Measurements from ENCODE around the gene PIGQ. TPM values are rescaled to one million over a fixed set of nuclear protein-coding genes. Genes with fewer than 3 reads are reported as not detected.
"Not testable (repeated sequence)": the region's sequence is repeated elsewhere in the genome, so short reads cannot be mapped to it uniquely, and the experiment has no call there.

PIGQ gene
- total RNA-seq, 5 donors from 2014 or later (not counting 1 experiment from before 2014, with no cell fraction given), result 38.2 to 86.9 (median 63.1) TPM

DNA sequence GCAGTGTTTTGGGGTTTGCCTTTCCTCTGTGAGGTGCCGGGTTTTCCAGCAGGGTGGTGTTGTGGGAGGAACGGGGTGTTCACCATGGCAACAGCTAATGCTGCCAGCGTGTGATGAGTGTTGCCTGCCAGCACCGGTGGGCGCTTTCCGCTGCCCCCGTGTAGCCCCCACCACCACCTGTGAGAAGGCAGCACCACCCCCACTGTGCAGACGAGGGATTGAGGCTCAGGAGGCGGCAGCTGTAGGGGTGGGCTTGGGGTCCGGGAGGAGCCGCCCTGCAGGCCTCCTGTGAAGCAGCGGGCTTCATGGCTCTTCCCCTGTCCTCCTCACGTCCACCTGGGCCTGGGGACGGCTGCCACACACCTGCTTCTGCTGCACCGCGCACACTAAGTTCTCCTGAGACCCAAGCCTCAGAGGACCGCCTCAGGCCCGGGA is 25.3 kb downstream of the PIGQ start:
- Histone ChIP-seq H3K36me3 (ENCODE audit: control insufficient read depth in 2 of 2, extremely low read depth in 1 of 2, insufficient read depth in 1 of 2, low read length in 1 of 2) (peaks cover 4 to 8% of the 10 kb centered on the region in 2 donors), H3K4me1 (ENCODE audit: control insufficient read depth in 1 of 2, extremely low read depth in 1 of 2, insufficient read depth in 2 of 2, low read length in 2 of 2) (peaks cover 3 to 26% of the 10 kb centered on the region in 2 experiments), H3K27me3 (replicated peaks in 1 of 2; ENCODE audit: control insufficient read depth in 2 of 2, extremely low read depth in 1 of 2, insufficient read depth in 2 of 2, low read length in 1 of 2) (no peaks in the 10 kb centered on the region), H3K4me3 (ENCODE audit: control insufficient read depth in 1 of 2, extremely low read depth in 1 of 2, low read length in 1 of 2) (no peak overlapping the region), H3K9me3 (no peaks in the 10 kb centered on the region), H3K27ac (ENCODE audit: low read length) (no peak overlapping the region)
- Mint-ChIP-seq H3K9me3 (no peaks in the 10 kb centered on the region), H3K36me3 (peaks cover 7% of the 10 kb centered on the region), H3K4me3 (no peak overlapping the region), H3K27me3 (no peaks in the 10 kb centered on the region), H3K4me1 (peaks cover 36 to 45% (median 38%) of the 10 kb centered on the region in 3 donors), H3K27ac (no peak overlapping the region)
- CTCF ChIA-PET, result no interaction called here
- ATAC-seq (replicated peaks in 1 of 4) (no peak), DNase-seq (no peak)
- POLR2A ChIA-PET, result no interaction called here
- WGBS (ENCODE audit: insufficient coverage), result 87% methylated on average over 8 of the region's 18 CpGs

DNA sequence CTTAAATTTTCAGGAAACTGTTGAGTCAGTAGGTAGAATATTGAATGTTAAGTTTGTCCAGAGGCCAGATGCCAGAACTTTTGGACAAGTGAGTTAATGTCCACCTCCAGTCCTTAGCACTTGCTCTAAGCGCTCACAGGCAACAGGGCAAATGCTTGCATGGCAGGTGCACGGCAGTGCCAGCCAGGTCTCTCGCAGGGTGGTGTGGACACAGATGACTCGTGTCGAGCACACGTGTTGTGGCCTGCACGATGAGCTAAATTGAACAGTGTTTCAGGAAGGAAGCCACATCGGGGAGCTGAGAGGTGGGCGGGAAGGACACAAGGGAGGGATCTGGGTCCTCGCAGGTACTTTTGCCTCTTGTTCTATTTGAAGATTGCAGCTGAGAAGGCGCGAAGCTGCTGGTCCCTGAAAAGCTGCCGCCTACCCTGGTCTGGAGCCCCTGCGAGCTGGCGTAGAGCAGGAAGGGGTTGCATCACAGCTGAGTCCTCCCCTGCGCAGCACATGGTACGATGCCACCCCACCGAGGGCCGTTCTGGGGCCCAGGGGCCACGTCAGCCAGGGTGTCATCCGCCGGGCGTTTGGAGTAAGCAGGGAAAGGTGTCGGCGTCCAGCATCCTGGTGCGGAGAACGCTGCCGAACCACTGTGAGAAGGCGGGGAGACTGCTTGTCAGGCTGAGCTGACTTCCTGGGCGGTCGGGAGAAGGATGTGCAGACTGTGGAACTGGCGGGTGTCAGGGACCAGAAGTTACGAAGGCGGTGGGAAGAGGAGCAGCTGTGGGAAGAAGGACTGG is 26.4 kb downstream of the PIGQ start:
- H3K27ac Mint-ChIP-seq, result no peak overlapping the region
- DNase-seq (no peak), ATAC-seq (replicated peaks in 1 of 4) (no peak)
- peaks cover 30 to 39% (median 30%) of the 10 kb centered on the region in 3 donors for H3K4me1 Mint-ChIP-seq
- H3K4me3 ChIP-seq (ENCODE audit: control insufficient read depth in 1 of 2, extremely low read depth in 1 of 2, low read length in 1 of 2), result no peak overlapping the region
- WGBS (ENCODE audit: insufficient coverage), result 92% methylated on average over 34 of the region's 34 CpGs
- no peaks in the 10 kb centered on the region for H3K9me3 ChIP-seq
- no peak overlapping the region for H3K4me3 Mint-ChIP-seq
- POLR2A ChIA-PET, result no interaction called here
- CTCF ChIA-PET, result no interaction called here
- H3K36me3 Mint-ChIP-seq, result peaks cover 7% of the 10 kb centered on the region
- peaks cover 4 to 8% of the 10 kb centered on the region in 2 donors for H3K36me3 ChIP-seq (ENCODE audit: control insufficient read depth in 2 of 2, extremely low read depth in 1 of 2, insufficient read depth in 1 of 2, low read length in 1 of 2)
- no peaks in the 10 kb centered on the region for H3K27me3 Mint-ChIP-seq
- H3K27ac ChIP-seq (ENCODE audit: low read length), result no peak overlapping the region
- no peaks in the 10 kb centered on the region for H3K9me3 Mint-ChIP-seq
- H3K4me1 ChIP-seq (ENCODE audit: control insufficient read depth in 1 of 2, extremely low read depth in 1 of 2, insufficient read depth in 2 of 2, low read length in 2 of 2), result peaks cover 0 to 18% of the 10 kb centered on the region in 2 experiments
- H3K27me3 ChIP-seq (replicated peaks in 1 of 2; ENCODE audit: control insufficient read depth in 2 of 2, extremely low read depth in 1 of 2, insufficient read depth in 2 of 2, low read length in 1 of 2), result no peaks in the 10 kb centered on the region

DNA sequence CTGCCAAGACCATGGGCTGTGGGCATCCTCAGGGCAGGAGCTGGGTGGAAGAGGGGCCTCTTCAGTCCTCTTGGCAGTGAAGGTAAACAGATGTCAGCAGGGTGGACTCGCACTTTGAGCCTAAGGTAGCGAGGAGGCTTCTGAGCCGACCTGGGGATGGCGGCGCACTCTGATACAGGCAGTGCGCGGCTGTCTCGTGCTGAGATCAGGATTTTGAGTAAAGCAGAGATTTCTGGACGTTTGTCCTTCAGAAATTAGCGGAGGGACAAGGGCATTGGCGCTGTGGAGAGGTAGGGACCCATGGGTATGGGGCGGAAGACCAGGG is 26.9 kb downstream of the PIGQ start:
- H3K27me3 ChIP-seq (replicated peaks in 1 of 2; ENCODE audit: control insufficient read depth in 2 of 2, extremely low read depth in 1 of 2, insufficient read depth in 2 of 2, low read length in 1 of 2), result no peaks in the 10 kb centered on the region
- ATAC-seq (replicated peaks in 1 of 4) (no peak), DNase-seq (no peak)
- 95% methylated on average over 12 of the region's 12 CpGs for WGBS (ENCODE audit: insufficient coverage)
- no peaks in the 10 kb centered on the region for H3K9me3 ChIP-seq
- Mint-ChIP-seq H3K27ac (peak overlapping the region in 1 of 2 donors; percentile 23), H3K36me3 (peaks cover 7% of the 10 kb centered on the region), H3K4me1 (peaks cover 24 to 34% (median 29%) of the 10 kb centered on the region in 3 donors), H3K4me3 (no peak overlapping the region), H3K27me3 (no peaks in the 10 kb centered on the region), H3K9me3 (no peaks in the 10 kb centered on the region)
- ChIA-PET POLR2A (no interaction called here), CTCF (no interaction called here)
- no peak overlapping the region for H3K4me3 ChIP-seq (ENCODE audit: control insufficient read depth in 1 of 2, extremely low read depth in 1 of 2, low read length in 1 of 2)
- H3K4me1 ChIP-seq (ENCODE audit: control insufficient read depth in 1 of 2, extremely low read depth in 1 of 2, insufficient read depth in 2 of 2, low read length in 2 of 2), result peaks cover 0 to 15% of the 10 kb centered on the region in 2 experiments
- no peak overlapping the region for H3K27ac ChIP-seq (ENCODE audit: low read length)
- peaks cover 4 to 8% of the 10 kb centered on the region in 2 donors for H3K36me3 ChIP-seq (ENCODE audit: control insufficient read depth in 2 of 2, extremely low read depth in 1 of 2, insufficient read depth in 1 of 2, low read length in 1 of 2)

- H3K9me3 Mint-ChIP-seq; H3K4me3 ChIP-seq (ENCODE audit: control insufficient read depth in 1 of 2, extremely low read depth in 1 of 2, low read length in 1 of 2); H3K27me3 Mint-ChIP-seq; H3K27ac Mint-ChIP-seq; H3K27me3 ChIP-seq (replicated peaks in 1 of 2; ENCODE audit: control insufficient read depth in 2 of 2, extremely low read depth in 1 of 2, insufficient read depth in 2 of 2, low read length in 1 of 2); H3K4me3 Mint-ChIP-seq; H3K4me1 ChIP-seq (ENCODE audit: control insufficient read depth in 1 of 2, extremely low read depth in 1 of 2, insufficient read depth in 2 of 2, low read length in 2 of 2); H3K36me3 ChIP-seq (ENCODE audit: control insufficient read depth in 2 of 2, extremely low read depth in 1 of 2, insufficient read depth in 1 of 2, low read length in 1 of 2); POLR2A ChIA-PET; CTCF ChIA-PET; ATAC-seq (replicated peaks in 1 of 4); DNase-seq; H3K9me3 ChIP-seq; H3K36me3 Mint-ChIP-seq; H3K27ac ChIP-seq (ENCODE audit: low read length): not testable (repeated sequence)
- 100% methylated on average over 2 of the region's 7 CpGs for WGBS (ENCODE audit: insufficient coverage)
- peaks cover 20 to 26% (median 21%) of the 10 kb centered on the region in 3 donors for H3K4me1 Mint-ChIP-seq
These were observed 27.9 kb downstream of the PIGQ start for GRCh38 chr16:597655-598054.

- H3K27me3 ChIP-seq (replicated peaks in 1 of 2; ENCODE audit: control insufficient read depth in 2 of 2, extremely low read depth in 1 of 2, insufficient read depth in 2 of 2, low read length in 1 of 2), result no peaks in the 10 kb centered on the region
- H3K36me3 Mint-ChIP-seq, result peaks cover 10% of the 10 kb centered on the region
- no peak overlapping the region for H3K4me3 Mint-ChIP-seq
- H3K27ac ChIP-seq (ENCODE audit: low read length), result no peak overlapping the region
- no peak overlapping the region for H3K4me3 ChIP-seq (ENCODE audit: control insufficient read depth in 1 of 2, extremely low read depth in 1 of 2, low read length in 1 of 2)
- H3K27me3 Mint-ChIP-seq, result no peaks in the 10 kb centered on the region
- H3K9me3 Mint-ChIP-seq, result no peaks in the 10 kb centered on the region
- H3K9me3 ChIP-seq, result no peaks in the 10 kb centered on the region
- no peak for ATAC-seq (replicated peaks in 1 of 4)
- no peak for DNase-seq
- peaks cover 20 to 21% (median 21%) of the 10 kb centered on the region in 3 donors for H3K4me1 Mint-ChIP-seq
- peaks cover 4 to 6% of the 10 kb centered on the region in 2 donors for H3K36me3 ChIP-seq (ENCODE audit: control insufficient read depth in 2 of 2, extremely low read depth in 1 of 2, insufficient read depth in 1 of 2, low read length in 1 of 2)
- ChIA-PET POLR2A (interaction anchor here in 1 of 2 donors (0.6 to 0.7 kb wide), 2 partner anchors 14 to 30 kb away, joined by 3 read pairs; no protein-coding TSS in a partner anchor), CTCF (no interaction called here)
- H3K27ac Mint-ChIP-seq, result no peak overlapping the region
- 98% methylated on average over 36 of the region's 43 CpGs for WGBS (ENCODE audit: insufficient coverage)
- peaks cover 0 to 6% of the 10 kb centered on the region in 2 experiments for H3K4me1 ChIP-seq (ENCODE audit: control insufficient read depth in 1 of 2, extremely low read depth in 1 of 2, insufficient read depth in 2 of 2, low read length in 2 of 2)
These were observed 29.3 kb downstream of the PIGQ start for GRCh38 chr16:598823-599739.

- ChIA-PET CTCF (no interaction called here), POLR2A (no interaction called here)
- Mint-ChIP-seq H3K9me3 (no peaks in the 10 kb centered on the region), H3K4me1 (peaks cover 12 to 27% (median 16%) of the 10 kb centered on the region in 3 donors), H3K36me3 (peaks cover 17% of the 10 kb centered on the region), H3K27me3 (no peaks in the 10 kb centered on the region), H3K4me3 (no peak overlapping the region), H3K27ac (no peak overlapping the region)
- Histone ChIP-seq H3K27me3 (replicated peaks in 1 of 2; ENCODE audit: control insufficient read depth in 2 of 2, extremely low read depth in 1 of 2, insufficient read depth in 2 of 2, low read length in 1 of 2) (no peaks in the 10 kb centered on the region), H3K4me3 (ENCODE audit: control insufficient read depth in 1 of 2, extremely low read depth in 1 of 2, low read length in 1 of 2) (no peak overlapping the region), H3K9me3 (no peaks in the 10 kb centered on the region), H3K27ac (ENCODE audit: low read length) (no peak overlapping the region), H3K4me1 (ENCODE audit: control insufficient read depth in 1 of 2, extremely low read depth in 1 of 2, insufficient read depth in 2 of 2, low read length in 2 of 2) (peaks cover 0 to 3% of the 10 kb centered on the region in 2 experiments), H3K36me3 (ENCODE audit: control insufficient read depth in 2 of 2, extremely low read depth in 1 of 2, insufficient read depth in 1 of 2, low read length in 1 of 2) (peaks cover 4 to 6% of the 10 kb centered on the region in 2 donors)
- 92% methylated on average over 4 of the region's 7 CpGs for WGBS (ENCODE audit: insufficient coverage)
- no peak for ATAC-seq (replicated peaks in 1 of 4)
- DNase-seq, result no peak
These were observed 31.0 kb downstream of the PIGQ start for GRCh38 chr16:600781-601180.
